HG02885 (cell line): ENCODE measurements around the gene ELL.
"Not testable (repeated sequence)": the region's sequence is repeated elsewhere in the genome, so short reads cannot be mapped to it uniquely, and the experiment has no call there.

Experiments
- ATAC-seq: cut with Tn5 transposase; IDR thresholded peaks from one replicate; pipeline ENCODE4 v1.9.1; 2021; ENCODE audit warnings: mild to moderate bottlenecking; ENCODE audit not compliant: unreplicated experiment, poor library complexity

ELL gene

DNA sequence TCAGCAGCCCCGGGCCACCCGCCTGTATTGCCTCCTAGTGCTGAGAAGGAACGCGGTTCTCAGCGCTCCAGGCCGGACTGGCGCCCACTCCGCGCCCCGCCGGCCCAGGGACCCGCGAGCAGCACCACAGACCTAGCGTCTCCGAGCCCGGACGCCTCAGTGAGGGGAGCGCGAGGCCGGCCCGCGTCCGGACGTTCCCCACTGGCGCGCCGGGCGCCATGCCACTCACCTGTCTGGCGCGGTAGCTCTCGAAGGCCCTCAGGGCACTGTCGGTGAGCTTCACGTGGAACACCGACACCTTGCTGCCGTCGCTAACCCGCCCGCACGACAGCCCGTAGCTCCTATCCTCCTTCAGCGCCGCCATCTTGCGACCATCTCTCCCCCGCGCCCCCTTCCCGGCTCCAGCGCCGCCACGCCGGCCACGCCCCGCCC lies at the start of gene ELL:
TSS of gene ELL (minus strand) at position 379 of the 432 bp plus-strand sequence. CDS start at position 364, 15 bp downstream.
- no peak for ATAC-seq

DNA sequence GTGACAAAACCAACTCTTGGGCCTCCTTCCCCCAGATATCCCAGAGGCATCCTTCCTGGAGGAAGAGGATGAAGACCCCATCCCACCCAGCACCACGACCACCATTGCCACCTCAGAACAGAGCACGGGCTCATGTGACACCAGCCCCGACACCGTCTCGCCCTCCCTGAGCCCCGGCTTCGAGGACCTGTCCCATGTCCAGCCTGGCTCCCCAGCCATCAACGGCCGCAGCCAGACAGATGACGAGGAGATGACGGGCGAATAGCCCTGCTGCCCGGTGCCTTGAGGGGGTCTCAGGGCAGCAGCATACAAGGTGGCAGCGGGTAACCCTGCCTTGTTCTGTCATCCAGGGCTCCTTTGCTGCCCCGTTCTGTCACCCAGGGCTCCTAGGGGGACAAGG lies 46.5 kb upstream of the ELL start:
- ATAC-seq, result no peak

DNA sequence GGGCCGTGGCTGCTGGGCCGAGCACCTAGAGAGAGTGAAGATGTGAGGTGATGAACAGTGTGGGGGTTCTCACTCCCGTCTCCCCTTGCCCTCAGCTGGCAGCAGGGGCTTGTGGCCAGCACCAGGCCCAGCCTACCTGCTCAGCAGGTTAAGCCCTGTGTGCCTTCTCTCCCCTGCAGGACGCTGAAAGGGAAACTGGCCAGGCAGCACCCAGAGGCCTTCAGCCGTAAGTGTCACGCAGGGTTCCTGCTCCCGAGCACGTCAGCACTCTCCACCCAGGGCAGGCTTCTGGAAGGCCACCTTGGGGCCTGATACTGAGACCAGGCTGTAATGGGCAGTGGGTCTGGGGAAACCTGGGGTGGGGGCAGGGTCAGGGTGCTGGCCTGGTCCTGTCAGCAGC lies 45.1 kb upstream of the ELL start:
- ATAC-seq, result no peak

DNA sequence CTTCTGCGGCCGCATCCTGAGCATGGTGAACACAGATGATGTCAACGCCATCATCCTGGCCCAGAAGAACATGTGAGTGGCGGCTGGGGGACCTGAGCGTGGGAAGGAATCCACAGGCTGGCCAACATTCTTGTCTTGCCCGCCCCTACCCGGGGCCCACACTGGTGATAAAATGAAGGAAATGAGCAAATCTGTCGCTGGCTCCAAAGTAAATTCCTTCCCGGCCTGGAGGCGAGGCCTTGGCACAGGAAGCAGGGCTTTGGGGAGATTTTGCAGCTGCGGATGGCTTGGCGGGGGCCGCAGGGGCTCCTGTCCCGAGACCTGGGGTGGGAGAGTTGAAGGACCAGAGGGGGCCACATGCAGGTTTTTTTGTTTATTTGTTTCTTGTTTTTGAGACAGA lies 40.2 kb upstream of the ELL start:
- ATAC-seq, result no peak

DNA sequence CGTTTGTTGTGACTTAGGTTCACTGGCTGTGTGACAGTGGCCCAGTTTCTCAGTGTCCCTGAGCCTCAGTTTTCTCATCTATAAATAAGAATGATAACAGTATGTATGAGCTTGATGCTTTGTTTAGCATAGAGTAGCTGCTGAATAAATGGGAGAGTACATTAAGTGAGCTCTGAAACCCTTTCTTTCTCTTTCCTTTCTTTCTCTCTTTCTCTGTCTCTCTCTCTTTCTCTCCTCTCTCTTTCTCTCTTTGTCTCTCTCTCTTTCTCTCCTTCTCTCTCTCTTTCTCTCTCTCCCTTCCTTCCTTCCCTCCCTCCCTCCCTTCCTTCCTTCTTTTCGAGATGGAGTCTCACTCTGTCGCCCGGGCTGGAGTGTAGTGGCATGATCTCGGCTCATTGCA lies 37.8 kb upstream of the ELL start:
- ATAC-seq, result no peak

DNA sequence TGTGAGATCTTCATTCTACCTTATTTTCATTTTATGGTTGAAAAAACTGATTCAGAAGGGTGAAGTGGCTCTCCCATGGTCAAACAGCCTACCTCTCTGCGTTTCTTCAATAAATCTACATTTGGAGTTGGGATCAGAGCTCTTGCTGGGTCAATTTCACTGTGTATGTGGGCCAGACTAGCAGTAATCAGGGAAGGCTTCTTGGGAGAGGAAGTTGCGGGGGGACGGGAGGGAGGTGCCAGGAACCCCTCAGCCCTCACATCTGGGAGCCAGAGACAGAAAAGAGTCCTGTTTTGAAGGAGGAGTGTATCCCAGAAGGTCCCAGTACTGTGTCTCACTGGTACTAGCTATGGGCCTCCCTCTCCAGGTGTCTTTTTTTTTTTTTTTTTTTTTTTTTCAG lies 36.7 kb upstream of the ELL start:
- ATAC-seq, result no peak

DNA sequence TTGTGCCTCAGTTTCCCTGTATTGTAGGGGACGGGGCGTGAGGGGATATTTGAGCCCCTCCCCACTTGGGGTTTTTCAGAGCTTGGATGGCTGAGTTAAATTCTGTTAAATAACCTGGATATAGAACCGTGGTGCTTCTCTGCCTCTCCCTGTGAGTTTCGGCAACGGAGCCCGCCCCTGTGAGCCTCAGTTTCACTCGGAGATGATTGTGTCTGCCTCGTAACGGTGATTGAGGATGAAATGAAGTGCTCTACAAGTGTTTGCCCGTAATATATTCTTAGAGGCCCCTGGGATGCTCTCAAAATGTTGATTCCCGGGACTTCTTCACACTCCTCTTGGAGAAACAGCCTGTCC lies 36.3 kb upstream of the ELL start:
- ATAC-seq, result no peak

DNA sequence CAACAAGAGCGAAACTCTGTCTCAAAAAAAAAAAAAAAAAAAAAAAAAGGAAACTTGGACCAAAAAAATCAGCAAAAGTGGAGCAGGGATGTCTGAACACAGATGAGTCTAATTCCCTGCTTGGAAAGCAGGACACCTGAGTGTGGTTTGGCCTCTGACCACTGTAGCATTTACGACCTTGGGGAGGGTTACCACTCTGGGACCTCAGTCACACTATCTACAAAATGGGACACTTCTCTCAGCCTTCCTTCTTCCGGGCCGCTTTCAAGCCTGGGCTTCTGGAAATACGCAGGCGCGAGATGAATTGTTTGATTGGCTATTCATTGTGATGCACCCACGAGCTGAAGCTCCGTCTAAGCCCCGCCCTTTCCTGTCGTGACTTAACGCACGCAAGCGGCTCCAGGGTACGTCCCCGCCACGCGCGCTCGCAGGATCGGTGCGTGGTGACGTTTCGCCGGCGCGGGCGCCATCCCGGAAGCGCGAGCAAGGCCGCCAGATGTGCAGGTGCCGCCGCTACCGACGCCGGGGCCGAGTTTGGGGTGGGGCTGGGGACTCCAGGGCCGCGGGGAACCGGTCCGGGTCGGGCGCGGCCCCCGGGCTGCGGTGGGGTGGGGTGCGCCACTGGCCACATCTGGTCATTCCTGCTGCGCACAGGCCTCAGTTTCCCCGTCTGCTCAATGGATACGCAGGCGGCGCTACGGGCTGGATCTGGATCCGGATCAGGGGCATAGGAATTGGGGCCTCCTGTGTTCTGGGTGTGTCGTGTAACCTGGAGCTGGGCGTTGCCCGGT lies 35.7 kb upstream of the ELL start, which contains the start of gene KXD1:
TSS of gene KXD1 (plus strand) at position 460 of the 791 bp plus-strand sequence. CDS start 4,187 bp downstream, outside the sequence.
- ATAC-seq, result peak; percentile 94

DNA sequence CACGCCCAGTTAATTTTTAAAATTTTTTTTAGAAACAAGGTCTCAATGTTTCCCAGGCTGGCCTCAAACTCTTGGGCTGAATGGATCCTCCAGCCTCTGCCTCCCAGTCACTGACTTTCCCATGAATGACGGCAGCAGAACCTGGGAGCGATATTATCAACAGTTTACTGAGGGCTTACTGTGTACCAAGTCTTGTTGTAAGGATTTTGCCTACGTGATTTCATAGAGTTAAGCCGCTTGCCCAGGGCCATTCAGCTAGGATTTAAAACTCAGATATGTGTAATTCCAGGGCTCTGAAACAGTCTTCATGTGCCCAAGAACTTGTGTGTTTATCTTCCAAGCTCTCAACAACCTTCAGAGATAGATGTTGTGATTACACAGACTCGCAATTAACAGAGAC lies 29.8 kb upstream of the ELL start:
- no peak for ATAC-seq

DNA sequence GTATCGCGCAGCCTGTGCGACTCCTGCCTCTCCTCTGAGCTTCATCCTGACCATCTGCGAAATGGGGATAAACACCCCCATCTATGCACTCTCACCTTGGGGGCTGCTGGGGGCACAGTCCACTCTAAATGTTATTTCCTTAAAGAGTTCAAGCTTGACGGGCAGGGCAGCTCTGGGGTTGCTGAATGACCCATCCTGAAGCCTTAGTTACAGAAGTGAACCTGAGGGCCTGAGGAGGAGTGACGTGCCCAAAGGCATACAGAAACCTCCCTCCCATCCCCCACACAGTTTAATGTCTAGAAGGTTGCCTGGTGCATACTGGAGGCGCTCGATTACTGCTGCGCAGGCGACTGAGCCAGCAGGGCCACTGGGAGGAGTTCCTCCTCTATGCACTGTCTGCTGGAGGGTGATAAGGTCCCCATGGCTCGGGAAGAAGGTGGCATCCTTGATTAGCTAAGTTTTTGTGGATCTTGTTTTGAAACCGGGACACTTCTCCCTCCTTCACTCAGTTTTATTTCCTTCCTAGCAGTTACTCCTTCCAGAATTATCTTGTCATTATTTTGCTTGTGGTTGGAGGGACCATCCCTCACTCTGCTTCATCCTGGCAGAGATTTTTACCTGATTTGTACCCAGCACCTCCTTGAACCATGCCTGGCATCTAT lies 22.1 kb upstream of the ELL start:
- peak; percentile 56 for ATAC-seq

DNA sequence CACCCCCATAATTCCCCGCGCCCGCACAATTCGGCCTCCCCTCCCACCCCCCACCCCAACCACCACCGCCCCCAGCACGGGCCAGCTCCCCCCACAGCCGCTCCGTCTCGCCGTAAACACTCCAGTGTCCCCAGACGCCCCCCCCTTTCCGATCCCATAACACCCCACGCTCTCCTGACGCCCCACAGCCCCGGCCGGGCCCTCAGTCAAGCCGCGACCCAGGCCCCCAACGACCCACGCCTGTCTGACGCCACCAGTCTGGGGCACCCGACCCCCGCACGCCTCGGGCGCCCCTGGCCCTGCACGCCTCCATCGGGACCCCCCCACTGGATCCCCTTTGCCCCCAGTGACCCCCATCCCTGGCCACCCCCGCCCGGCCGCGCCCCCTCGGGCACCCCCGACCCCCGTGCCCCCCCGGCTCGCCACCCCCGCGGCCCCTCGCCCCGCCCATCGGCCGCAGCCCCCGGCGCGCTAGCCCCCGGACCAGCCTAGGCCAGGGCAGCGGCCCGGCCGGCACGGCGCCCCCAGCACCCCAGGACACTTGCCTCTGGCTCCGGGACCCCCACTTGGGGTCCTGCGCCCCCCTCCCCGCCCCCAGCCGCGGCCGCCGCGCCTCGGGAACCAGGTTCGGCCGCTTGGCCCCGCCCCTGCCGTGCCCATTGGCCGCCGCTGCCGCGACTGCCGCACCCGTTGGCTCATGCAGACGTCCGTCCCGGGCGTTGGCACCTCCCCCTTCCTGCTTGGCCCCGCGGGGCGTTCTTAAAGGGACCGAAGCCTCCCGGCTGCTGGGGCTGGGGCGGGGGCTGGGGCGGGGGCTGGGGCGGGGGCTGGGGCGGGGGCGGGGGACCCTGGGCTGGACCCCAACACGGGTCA lies 21.3 kb upstream of the ELL start, which contains the start of gene FKBP8:
TSS of gene FKBP8 (minus strand) at position 633 of the 873 bp plus-strand sequence. CDS start 1,603 bp downstream, outside the sequence.
- ATAC-seq, result peak; percentile 95

DNA sequence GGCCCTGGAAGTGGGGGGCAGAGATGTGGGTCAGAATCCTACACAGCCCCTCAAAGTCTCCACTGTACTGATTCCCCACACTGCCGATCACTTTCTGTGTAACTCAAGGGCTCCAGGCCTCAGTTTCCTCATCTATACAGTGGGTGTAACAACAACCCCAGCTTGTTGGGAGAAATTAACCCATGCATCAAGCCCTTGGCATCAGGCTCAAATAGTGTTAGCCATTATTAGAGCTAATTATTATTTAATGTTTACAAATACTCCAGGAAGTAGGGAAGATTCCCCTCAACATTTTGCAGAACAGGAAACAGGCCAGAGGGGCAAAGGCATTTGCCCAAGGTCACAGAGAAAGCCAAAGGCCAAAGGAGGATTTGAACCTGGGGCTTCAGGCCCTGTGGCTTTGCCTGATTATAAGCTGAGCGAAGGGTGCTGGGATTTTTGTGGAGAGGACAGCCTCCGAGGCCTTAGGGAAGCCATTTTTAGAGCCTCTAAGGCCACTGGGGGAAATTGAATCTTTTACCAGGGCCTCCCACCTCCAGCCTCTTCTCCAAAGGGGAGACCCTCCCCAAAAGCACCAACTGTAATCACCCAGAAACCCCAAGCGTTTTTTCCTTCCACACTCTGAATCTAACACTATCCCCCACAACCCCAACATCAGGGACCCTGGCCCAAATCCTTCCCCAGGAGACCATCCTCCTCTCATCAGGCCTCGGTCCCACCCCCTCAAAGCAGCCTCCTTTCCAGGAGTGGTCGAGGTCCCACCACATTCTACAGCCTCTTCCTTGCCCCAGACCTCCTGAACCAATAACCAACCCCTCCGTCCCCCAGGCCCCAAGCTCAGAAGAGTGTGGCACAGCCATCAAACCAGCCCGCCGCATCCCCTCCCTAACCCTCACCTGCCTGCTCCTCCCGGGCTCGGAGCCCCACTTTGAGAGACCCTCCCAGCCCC lies 20.4 kb upstream of the ELL start:
- no peak for ATAC-seq

DNA sequence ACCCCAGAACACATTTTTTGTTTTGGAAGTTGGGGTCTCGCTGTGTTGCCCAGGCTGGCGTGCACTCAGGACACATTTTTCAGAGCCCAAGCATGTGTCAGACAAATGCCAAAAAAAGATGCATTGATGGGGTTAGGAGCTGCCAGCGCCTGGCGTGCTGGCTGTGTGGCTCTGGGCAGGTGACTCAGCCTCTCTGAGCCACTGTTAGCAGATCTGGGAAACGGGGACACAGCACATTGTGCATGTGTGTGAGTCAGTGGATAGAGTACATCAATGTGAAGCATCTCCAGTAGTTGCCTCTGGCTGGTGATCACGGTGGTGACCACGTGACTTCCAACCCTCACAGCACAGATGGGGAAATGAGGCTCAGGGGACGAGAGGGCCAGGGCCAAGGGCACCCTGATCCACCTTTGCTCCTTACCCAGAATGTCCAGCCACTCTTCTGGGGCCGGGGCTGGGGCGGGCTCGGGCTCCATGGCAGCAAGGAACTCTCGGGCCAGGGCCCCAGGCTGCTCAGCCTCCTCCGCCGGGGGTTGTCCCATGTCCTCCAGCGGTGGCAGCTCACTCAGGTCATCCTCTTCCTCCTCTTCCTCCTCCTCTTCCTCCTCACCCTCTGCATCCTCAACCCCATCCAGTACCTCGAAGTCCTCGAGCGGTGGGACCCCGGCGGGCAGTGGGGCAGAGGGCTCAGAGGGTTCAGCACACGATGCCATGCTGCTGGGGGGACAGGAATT lies 19.6 kb upstream of the ELL start:
- ATAC-seq, result no peak

DNA sequence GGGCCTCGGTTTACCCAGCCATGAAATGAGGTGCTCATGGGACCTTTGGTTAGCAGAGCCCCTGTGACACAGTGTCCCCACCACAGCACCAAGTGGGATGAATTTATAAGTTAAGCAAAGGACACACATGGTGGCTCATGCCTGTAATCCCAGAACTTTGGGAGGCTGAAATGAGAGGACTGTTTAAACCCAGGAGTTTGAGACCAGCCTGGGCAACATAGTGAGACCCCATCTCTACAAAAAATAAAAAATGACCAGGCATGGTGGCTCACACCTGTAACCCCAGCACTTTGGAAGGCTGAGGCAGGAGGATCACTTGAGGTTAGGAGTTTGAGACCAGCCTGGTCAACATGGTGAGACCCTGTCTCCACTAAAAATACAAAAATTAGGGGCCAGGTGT lies 18.3 kb upstream of the ELL start:
- ATAC-seq, result not testable (repeated sequence)

DNA sequence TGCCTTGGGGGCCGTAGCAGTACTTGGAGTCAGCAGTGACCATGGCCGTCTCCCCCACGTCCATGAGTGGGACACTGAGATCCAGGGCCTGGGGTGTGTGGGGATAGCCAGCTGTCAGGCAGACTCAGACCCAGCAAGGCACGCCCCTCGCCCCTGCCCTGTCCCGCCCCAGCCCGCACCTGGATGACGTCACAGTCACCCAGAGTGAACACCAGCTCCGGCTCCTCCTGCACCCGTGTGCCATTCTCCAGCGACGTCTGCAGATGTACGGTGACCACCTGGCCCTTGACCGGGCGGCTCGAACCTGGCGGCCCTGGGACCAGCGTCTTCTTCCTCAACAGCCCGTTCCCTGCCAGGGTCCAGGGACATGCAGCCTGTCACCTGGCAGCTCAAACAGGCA lies 17.5 kb upstream of the ELL start:
- no peak for ATAC-seq

DNA sequence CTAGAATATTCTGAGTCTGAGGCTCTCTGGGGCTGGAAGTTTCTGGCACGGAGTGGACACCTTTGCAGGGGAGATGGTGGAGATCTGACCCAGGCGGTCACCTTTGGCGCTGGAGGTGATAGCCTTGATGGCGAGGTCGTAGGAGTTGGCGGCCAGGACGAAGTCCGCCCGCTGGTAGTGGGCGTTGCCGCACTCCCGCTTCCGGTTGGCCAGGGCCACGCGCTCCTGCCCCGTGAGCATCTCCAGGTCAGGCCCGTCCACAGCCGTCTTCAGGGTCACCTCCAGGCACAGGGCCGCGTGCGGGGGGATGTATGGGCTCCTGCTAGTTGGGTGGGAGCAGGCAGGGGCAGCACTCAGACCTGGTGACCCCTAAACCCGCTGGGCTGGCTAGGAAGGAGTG lies 16.2 kb upstream of the ELL start:
- ATAC-seq, result no peak

DNA sequence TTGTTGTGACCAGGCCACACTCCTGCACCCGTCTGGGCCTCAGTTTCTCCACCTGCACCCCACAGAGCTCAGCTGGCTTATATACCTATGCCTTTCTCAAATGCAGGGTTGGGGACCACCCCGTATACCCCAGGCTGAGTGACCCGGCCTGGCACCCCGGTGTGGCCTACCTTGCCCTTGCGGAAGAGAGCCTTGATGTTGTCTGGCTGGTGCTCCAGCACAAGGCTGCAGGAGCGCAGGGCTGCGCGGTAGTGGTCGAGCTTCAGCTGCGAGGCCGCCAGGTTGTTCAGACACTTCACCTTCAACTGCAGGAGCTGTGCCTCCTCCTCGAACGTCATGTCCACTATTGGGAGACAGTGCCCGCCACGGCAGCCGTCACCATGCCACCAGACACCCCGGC lies 15.6 kb upstream of the ELL start:
- no peak for ATAC-seq

DNA sequence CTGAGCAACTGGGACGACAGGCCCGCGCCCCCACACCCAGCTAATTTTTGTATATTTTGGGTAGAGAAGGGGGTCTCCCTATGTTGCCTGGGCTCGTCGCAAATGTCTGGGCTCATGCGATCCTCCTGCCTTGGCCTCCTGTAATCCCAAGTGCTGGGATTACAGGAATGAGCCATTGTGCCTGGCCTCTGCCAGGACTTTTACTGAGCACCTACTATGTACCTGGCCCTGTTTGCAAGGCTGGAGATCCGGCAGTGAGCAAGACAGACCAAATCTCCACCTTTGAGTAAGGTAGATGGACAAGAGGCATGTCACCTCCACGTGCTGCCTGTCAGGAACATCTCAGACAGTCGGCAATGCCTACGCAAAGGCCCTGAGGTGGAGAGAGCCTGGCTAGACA lies 14.6 kb upstream of the ELL start:
- ATAC-seq, result no peak

DNA sequence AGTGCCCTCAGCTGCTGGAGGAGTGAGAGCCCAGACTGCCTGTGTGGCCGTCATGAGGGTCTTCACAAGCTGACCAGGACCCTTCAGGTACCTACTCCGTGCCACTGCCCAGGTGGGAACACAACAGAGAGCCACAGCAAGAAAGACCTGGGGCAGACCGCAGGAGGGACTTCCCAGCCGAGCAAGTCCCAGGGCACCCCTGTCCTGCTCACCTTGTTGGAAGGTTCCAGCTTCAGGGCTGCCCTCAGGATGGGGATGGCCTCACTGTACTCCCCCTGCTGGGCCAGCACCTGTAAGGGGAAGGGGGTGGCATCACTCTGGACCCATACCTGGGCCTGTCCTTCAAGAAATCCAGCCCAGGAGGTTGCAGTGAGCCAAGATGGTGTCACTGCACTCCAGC lies 11.2 kb upstream of the ELL start:
- no peak for ATAC-seq
